H1 (cell line): ENCODE measurements around the gene ADORA1. TPM values are rescaled to one million over a fixed set of nuclear protein-coding genes. Genes with fewer than 3 reads are reported as not detected.
A peak's percentile ranks its signal among the peaks of the same experiment; 100 is the strongest.

ENCODE experiments used
- CTCF ChIA-PET: fragments of 300-600 bp; sonication (Branson Sonifier 250); formaldehyde crosslinking; loops from one replicate; lab custom pipeline; 2021; ENCODE audit not compliant: partially characterized antibody; lab: Charles Lee
- POLR2A ChIA-PET: fragments of 300-600 bp; sonication (Branson Sonifier 250); formaldehyde crosslinking; loops from one replicate; lab custom pipeline; 2021; ENCODE audit warnings: inconsistent platforms; ENCODE audit not compliant: partially characterized antibody; lab: Charles Lee
- DNase-seq, 2 experiments: peaks; one replicate each; pipeline versions ENCODE4 v3.0.0 to v3.0.0-alpha.2; 2010 to 2022; ENCODE audit warnings: low spot score in 2 of 2, low read depth in 1 of 2, mixed read lengths in 1 of 2
- FAIRE-seq: peaks from 2 replicates; lab custom pipeline; 2011; peaks lifted over from hg19 to GRCh38; lab: Jason Lieb, UNC
- H2AFZ ChIP-seq: 2 replicates; pipeline ENCODE4 v1.8.1; 2012; ENCODE audit warnings: low read length, inconsistent platforms
- H2AK5ac ChIP-seq: 2 replicates; pipeline ENCODE4 v1.6.1; 2013; ENCODE audit warnings: low read depth, low read length
- H2BK120ac ChIP-seq: replicated peaks from 2 replicates; pipeline ENCODE3; 2013; ENCODE audit warnings: low read depth, low read length, inconsistent platforms
- H2BK12ac ChIP-seq: 2 replicates; pipeline ENCODE4 v1.6.1; 2013; ENCODE audit warnings: low read depth, low read length
- H2BK15ac ChIP-seq: 2 replicates; pipeline ENCODE4 v1.6.1; 2013; ENCODE audit warnings: low read length
- H2BK20ac ChIP-seq: 2 replicates; pipeline ENCODE4 v1.6.1; 2013; ENCODE audit warnings: low read length
- H2BK5ac ChIP-seq: 2 replicates; pipeline ENCODE4 v1.6.1; 2013; ENCODE audit warnings: low read depth, low read length
- H3K14ac ChIP-seq: 2 replicates; pipeline ENCODE4 v1.6.1; 2013; ENCODE audit warnings: inconsistent platforms; ENCODE audit not compliant: insufficient read length
- H3K18ac ChIP-seq: 2 replicates; pipeline ENCODE4 v1.6.1; 2013; ENCODE audit warnings: low read length; ENCODE audit errors: extremely low read depth
- H3K23ac ChIP-seq: 2 replicates; pipeline ENCODE4 v1.6.1; 2013; ENCODE audit warnings: inconsistent platforms; ENCODE audit not compliant: insufficient read length
- H3K23me2 ChIP-seq: 2 replicates; pipeline ENCODE4 v1.6.1; 2013; ENCODE audit warnings: low read depth, low read length
- H3K27ac ChIP-seq: 2 replicates; pipeline ENCODE4 v1.6.1; 2011; ENCODE audit warnings: low read depth, low read length, inconsistent platforms
- H3K27me3 ChIP-seq, 4 experiments: replicated peaks in 1 of 4; 1 replicate in 1 of 4; 2 replicates in 3 of 4; pipeline versions ENCODE4 v1.6.1 to v1.8.1; 2011 to 2013; ENCODE audit warnings: low read length in 3 of 4, mild to moderate bottlenecking in 3 of 4, inconsistent platforms in 2 of 4, mixed read lengths in 2 of 4, moderate library complexity in 1 of 4; ENCODE audit not compliant: control insufficient read depth in 3 of 4, insufficient read depth in 3 of 4; ENCODE audit errors: extremely low read depth in 1 of 4
- H3K36me3 ChIP-seq, 4 experiments: 2 replicates each; pipeline versions ENCODE4 v1.6.1 to v1.8.1; 2011 to 2013; ENCODE audit warnings: mild to moderate bottlenecking in 4 of 4, low read length in 3 of 4, moderate library complexity in 2 of 4, control low read depth in 1 of 4, inconsistent platforms in 1 of 4; ENCODE audit not compliant: insufficient read depth in 4 of 4, control insufficient read depth in 2 of 4
- H3K4ac ChIP-seq: replicated peaks from 2 replicates; pipeline ENCODE3; 2013; ENCODE audit warnings: low read length, low read depth, mixed read lengths, inconsistent platforms; ENCODE audit not compliant: insufficient read length
- H3K4me1 ChIP-seq, 4 experiments: replicated peaks in 1 of 4; 1 replicate in 1 of 4; 2 replicates in 3 of 4; pipeline versions ENCODE4 v1.6.1 to v1.8.1; 2011 to 2013; ENCODE audit warnings: low read length in 3 of 4, inconsistent platforms in 2 of 4, mixed read lengths in 1 of 4; ENCODE audit not compliant: insufficient read depth in 4 of 4, control insufficient read depth in 3 of 4
- H3K4me2 ChIP-seq, 2 experiments: 2 replicates each; pipeline versions ENCODE4 v1.6.1 to v1.8.1; 2011 to 2013; ENCODE audit warnings: low read depth in 2 of 2, low read length in 2 of 2, control low read depth in 1 of 2, inconsistent platforms in 1 of 2, mild to moderate bottlenecking in 1 of 2; ENCODE audit not compliant: insufficient read depth in 1 of 2
- H3K4me3 ChIP-seq, 4 experiments: fragments of 200-600, 300-600 bp in 1 of 4; sonication (generic), shearing (Covaris generic), sonication (Bioruptor Twin) in 1 of 4; 2 replicates each; pipeline versions ENCODE4 v1.5.1 to v1.8.1; 2011 to 2016; ENCODE audit warnings: low read length in 4 of 4, low read depth in 3 of 4, control low read depth in 2 of 4, inconsistent platforms in 2 of 4, mild to moderate bottlenecking in 2 of 4, mixed read lengths in 1 of 4, moderate library complexity in 1 of 4; ENCODE audit not compliant: insufficient read depth in 2 of 4; ENCODE audit errors: extremely low read depth in 1 of 4
- H3K56ac ChIP-seq: replicated peaks from 2 replicates; pipeline ENCODE3; 2013; ENCODE audit warnings: low read depth, mild to moderate bottlenecking, mixed read lengths, low read length, inconsistent platforms; ENCODE audit not compliant: insufficient read length
- H3K79me1 ChIP-seq: 2 replicates; pipeline ENCODE4 v1.6.1; 2013; ENCODE audit warnings: low read depth, low read length, control low read depth
- H3K79me2 ChIP-seq, 2 experiments: 2 replicates each; pipeline versions ENCODE4 v1.6.1 to v1.8.1; 2012 to 2013; ENCODE audit warnings: low read length in 2 of 2, mild to moderate bottlenecking in 2 of 2, inconsistent platforms in 1 of 2; ENCODE audit not compliant: insufficient read depth in 2 of 2, control insufficient read depth in 1 of 2
- H3K9ac ChIP-seq, 4 experiments: replicated peaks in 1 of 4; 1 replicate in 1 of 4; 2 replicates in 3 of 4; pipeline versions ENCODE4 v1.6.1 to v1.8.1; 2011 to 2013; ENCODE audit warnings: low read depth in 3 of 4, low read length in 3 of 4, control low read depth in 2 of 4, mild to moderate bottlenecking in 2 of 4, moderate library complexity in 2 of 4, inconsistent platforms in 1 of 4; ENCODE audit errors: extremely low read depth in 1 of 4
- H3K9me3 ChIP-seq, 2 experiments: 2 replicates each; pipeline versions ENCODE4 v1.6.1 to v1.8.1; 2012 to 2013; ENCODE audit warnings: mild to moderate bottlenecking in 2 of 2, moderate library complexity in 2 of 2, control low read depth in 1 of 2, inconsistent platforms in 1 of 2, low read depth in 1 of 2, low read length in 1 of 2, mixed read lengths in 1 of 2; ENCODE audit not compliant: insufficient read depth in 2 of 2
- H4K20me1 ChIP-seq, 2 experiments: replicated peaks in 1 of 2; 2 replicates each; pipeline versions ENCODE3 to v1.8.1; 2011 to 2013; ENCODE audit warnings: inconsistent platforms in 2 of 2, low read length in 2 of 2, mild to moderate bottlenecking in 1 of 2; ENCODE audit not compliant: insufficient read depth in 2 of 2, control insufficient read depth in 1 of 2
- H4K5ac ChIP-seq: 2 replicates; pipeline ENCODE4 v1.6.1; 2013; ENCODE audit warnings: low read length, low read depth, mixed read lengths, inconsistent platforms; ENCODE audit not compliant: insufficient read length
- H4K8ac ChIP-seq: 2 replicates; pipeline ENCODE4 v1.8.0; 2013; ENCODE audit warnings: mild to moderate bottlenecking, moderate library complexity, low read length, inconsistent platforms; ENCODE audit not compliant: insufficient read depth; ENCODE audit errors: extremely low read depth
- H4K91ac ChIP-seq: replicated peaks from 2 replicates; pipeline ENCODE3; 2013; ENCODE audit warnings: low read length, mixed read lengths, inconsistent platforms; ENCODE audit not compliant: insufficient read length
- CBX5 ChIP-seq: fragments of 300-800, 300-1000 bp; sonication (generic); IDR thresholded peaks from 2 replicates; pipeline ENCODE4 v1.7.1; 2016; ENCODE audit warnings: antibody characterized with exemption, low read length, low read depth
- CEBPB ChIP-seq: IDR thresholded peaks from 2 replicates; pipeline ENCODE4 v1.6.1; 2012; ENCODE audit warnings: low read depth, low read length
- KDM1A ChIP-seq: fragments of 200-600, 300-600 bp; sonication (generic); IDR thresholded peaks from 2 replicates; pipeline ENCODE4 v1.7.1; 2016; ENCODE audit warnings: mild to moderate bottlenecking, low read length, borderline replicate concordance
- KDM5A ChIP-seq: fragments of 200-600 bp; IDR thresholded peaks from 2 replicates; pipeline ENCODE4 v1.7.1; 2012; ENCODE audit warnings: mild to moderate bottlenecking, low read length, inconsistent platforms, mixed read lengths
- RNF2 ChIP-seq: fragments of 200-900, 300-1000 bp; sonication (generic); IDR thresholded peaks from 2 replicates; pipeline ENCODE4 v1.7.1; 2016; ENCODE audit warnings: borderline replicate concordance, low read depth, mild to moderate bottlenecking, antibody characterized with exemption, low read length; ENCODE audit not compliant: poor library complexity, severe bottlenecking; ENCODE audit errors: missing control alignments
- SP1 ChIP-seq: IDR thresholded peaks from 2 replicates; pipeline ENCODE4 v1.6.1; 2011; ENCODE audit warnings: low read depth, low read length
- WGBS, 2 experiments: shearing (Covaris generic) in 1 of 2; methylation state at CpG; one replicate each; pipeline versions ENCODE4 v1.1.6 to v1.1.7; 2013 to 2015; ENCODE audit warnings: low lambda C conversion rate in 2 of 2, mixed read lengths in 2 of 2, inconsistent platforms in 1 of 2, low coverage in 1 of 2, missing lambda C conversion rate in 1 of 2; ENCODE audit not compliant: insufficient replicate concordance in 2 of 2, insufficient coverage in 1 of 2, insufficient read length in 1 of 2; ENCODE audit errors: extremely low coverage in 1 of 2, missing lambda C conversion rate in 1 of 2; 5-methylcytosine and 5-hydroxymethylcytosine counted together
- polyA plus RNA-seq, 7 experiments: library from polyadenylated mRNA; depleted of rRNA in 3 of 7; stranded (reverse) in 5 of 7; unstranded in 2 of 7; fragments of >200 nt in 5 of 7; fragments of 200-250 nt in 2 of 7; gene quantifications; 1 replicate in 5 of 7; 2 replicates in 1 of 7; 4 replicates in 1 of 7; pipeline versions ENCODE4 v1.2.1 to v1.2.3, GENCODE V29; 2011 to 2013; ENCODE audit warnings: missing spikeins in 2 of 7, mixed read lengths in 2 of 7
- total RNA-seq: library from RNA; stranded (reverse); fragmentation: NEBNext Ultra II Directional; extraction: Animal tissue kit (Norgen Biotek cat#: 25700); gene quantifications from 2 replicates; pipeline ENCODE4 v1.2.1, GENCODE V29; 2021

Gene ADORA1
- total and polyA plus RNA-seq, 2 of the 8 experiments (the other 6 are each of a cell fraction or from before 2014, with no cell fraction given): 3.3 to 6.7 TPM

GRCh38 chr1:203148579-203148978 is 21.1 kb downstream of the ADORA1 start:
- H3K79me1 ChIP-seq: no peaks in the 10 kb centered on the region
- WGBS, 2 experiments: 81% methylated on average over 12 of the region's 12 CpGs; no CpG with 5 or more reads in 1 of the 2 experiments
- no peak overlapping the region for H3K4ac ChIP-seq
- no peaks in the 10 kb centered on the region for H3K36me3 ChIP-seq
- no peaks in the 10 kb centered on the region for H4K20me1 ChIP-seq
- H3K4me3 ChIP-seq: no peak overlapping the region
- H3K9ac ChIP-seq: no peak overlapping the region
- H4K5ac ChIP-seq: no peak overlapping the region
- no peak overlapping the region for H4K8ac ChIP-seq
- H2BK15ac ChIP-seq: no peak overlapping the region
- FAIRE-seq (no peak), DNase-seq (no peak)
- H4K91ac ChIP-seq: no peak overlapping the region
- H3K27ac ChIP-seq: no peak overlapping the region
- no peak overlapping the region for H2AFZ ChIP-seq
- H3K27me3 ChIP-seq: no peaks in the 10 kb centered on the region
- no peak overlapping the region for H3K4me2 ChIP-seq
- no peak overlapping the region for H3K14ac ChIP-seq
- H3K79me2 ChIP-seq: no peaks in the 10 kb centered on the region
- H2BK20ac ChIP-seq: no peak overlapping the region
- H3K18ac ChIP-seq: peak overlapping the region; percentile 28; the same call in 1 of the 2 replicates
- no peaks in the 10 kb centered on the region; the same call in 1 of the 2 replicates for H3K23me2 ChIP-seq
- peak overlapping the region; percentile 61; the same call in 1 of the 2 replicates for H2AK5ac ChIP-seq
- TF ChIP-seq CEBPB (no peak), KDM5A (no peak), RNF2 (no peak), KDM1A (no peak), CBX5 (no peak), SP1 (no peak)
- H3K56ac ChIP-seq: no peak overlapping the region
- CTCF ChIA-PET: interaction anchor here (0.9 to 49.1 kb wide), 20 partner anchors 10 to 194 kb away, joined by 3 to 1071 read pairs (median 6); partner anchors contain the start of genes ADORA1, MYBPH, MYOG and PPFIA4
- H3K4me1 ChIP-seq: peaks cover 9 to 46% (median 22%) of the 10 kb centered on the region in 4 experiments
- no peak overlapping the region for H3K23ac ChIP-seq
- no peaks in the 10 kb centered on the region for H3K9me3 ChIP-seq
- POLR2A ChIA-PET: interaction anchor here (2.4 kb wide), 1 partner anchor 20 kb away, joined by 8 read pairs; no protein-coding TSS in a partner anchor
- peak overlapping the region; percentile 51; the same call in 1 of the 2 replicates for H2BK12ac ChIP-seq
- H2BK5ac ChIP-seq: no peak overlapping the region
- H2BK120ac ChIP-seq: no peak overlapping the region
